Retinal pigment epithelial cell (primary cell): ENCODE measurements around the gene ANXA3.
A peak's percentile ranks its signal among the peaks of the same experiment; 100 is the strongest.

Experiments used
- DNase-seq: peaks from one replicate; pipeline ENCODE4 v3.0.0-alpha.2; 2010; ENCODE audit warnings: low read depth
- H3K4me3 ChIP-seq: 2 replicates; pipeline ENCODE4 v1.5.1; 2011; ENCODE audit warnings: mild to moderate bottlenecking, low read length, control low read depth, moderate library complexity
- CTCF ChIP-seq: conservative IDR thresholded peaks from 2 replicates; pipeline ENCODE4 v1.5.1; 2011; ENCODE audit warnings: low read depth, low read length, control low read depth, inconsistent platforms

The ANXA3 gene

GRCh38 chr4:78571804-78572203, 20.2 kb downstream of the ANXA3 start:
- DNase-seq = no peak
- no peak for TF ChIP-seq CTCF
- H3K4me3 ChIP-seq = no peak overlapping the region

- no peak for DNase-seq
- no peak for TF ChIP-seq CTCF
- H3K4me3 ChIP-seq = no peak overlapping the region
Observed at GRCh38 chr4:78578674-78579425, 27.3 kb downstream of the ANXA3 start.

GRCh38 chr4:78581618-78582017, 30.0 kb downstream of the ANXA3 start:
- no peak overlapping the region for H3K4me3 ChIP-seq
- TF ChIP-seq CTCF = no peak

GRCh38 chr4:78584863-78585547, 33.4 kb downstream of the ANXA3 start:
- H3K4me3 ChIP-seq = no peak overlapping the region
- DNase-seq = no peak
- no peak for TF ChIP-seq CTCF

More at GRCh38 chr4:78581618-78582017, 30.0 kb downstream of the ANXA3 start:
- DNase-seq = no peak

- H3K4me3 ChIP-seq = no peak overlapping the region
- TF ChIP-seq CTCF = no peak
- peak; percentile 66 for DNase-seq
Observed at GRCh38 chr4:78585633-78586032, 34.1 kb downstream of the ANXA3 start.

GRCh38 chr4:78588894-78589545, 37.5 kb downstream of the ANXA3 start:
- no peak for DNase-seq
- TF ChIP-seq CTCF = no peak
- no peak overlapping the region for H3K4me3 ChIP-seq

- no peak for DNase-seq
- TF ChIP-seq CTCF = no peak
- no peak overlapping the region for H3K4me3 ChIP-seq
Observed at GRCh38 chr4:78591404-78591803, 39.8 kb downstream of the ANXA3 start.
